Stimulated activated naive CD4-positive, alpha-beta T cell treated with Interleukin-2 at 50 U/mL for 16 hours (primary cell): Measurements from ENCODE around the gene NBEA.
"Not testable (repeated sequence)": the region's sequence is repeated elsewhere in the genome, so short reads cannot be mapped to it uniquely, and the experiment has no call there.

Experiments used
- DNase-seq: peaks from one replicate; lab custom pipeline; 2025; lab: John Stamatoyannopoulos, UW

NBEA gene

DNA sequence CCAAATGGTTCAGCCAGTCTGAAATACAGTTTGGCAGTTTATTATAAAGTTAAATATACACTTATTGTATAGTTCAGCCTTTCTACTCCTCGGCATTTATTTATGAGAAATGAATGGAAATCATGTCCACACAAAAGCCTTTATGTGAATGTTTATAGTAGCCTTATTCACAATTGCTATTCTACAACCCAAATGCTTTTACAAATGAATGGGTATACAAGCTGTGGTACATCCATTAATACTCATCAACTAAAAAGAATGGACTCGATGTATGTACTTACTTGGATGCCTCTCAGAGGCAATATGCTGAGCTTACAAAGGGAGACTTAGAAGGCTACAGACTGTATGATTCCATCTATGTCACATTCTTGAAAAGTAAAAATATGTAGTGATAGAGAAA, 150.7 kb downstream of the NBEA start:
- DNase-seq, result no peak

DNA sequence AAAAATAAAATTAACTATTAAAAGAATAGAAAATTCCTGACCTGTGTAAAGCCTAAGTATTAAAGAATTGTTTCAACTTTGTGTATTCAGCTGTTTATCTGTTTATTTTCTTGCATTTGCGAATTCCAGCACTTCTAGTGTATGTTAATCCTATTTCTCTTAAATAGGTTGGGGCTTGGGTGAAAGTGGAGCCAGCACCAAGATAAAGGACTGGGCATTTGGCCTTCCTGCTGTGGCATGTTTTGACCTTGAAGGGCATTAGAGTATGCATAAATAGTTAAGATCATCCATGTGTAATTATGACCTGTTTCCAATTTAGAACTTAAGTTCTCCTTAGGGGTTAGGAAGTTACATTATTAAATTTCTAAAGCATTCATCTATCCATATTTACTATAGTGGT, 151.3 kb downstream of the NBEA start:
- no peak for DNase-seq

DNA sequence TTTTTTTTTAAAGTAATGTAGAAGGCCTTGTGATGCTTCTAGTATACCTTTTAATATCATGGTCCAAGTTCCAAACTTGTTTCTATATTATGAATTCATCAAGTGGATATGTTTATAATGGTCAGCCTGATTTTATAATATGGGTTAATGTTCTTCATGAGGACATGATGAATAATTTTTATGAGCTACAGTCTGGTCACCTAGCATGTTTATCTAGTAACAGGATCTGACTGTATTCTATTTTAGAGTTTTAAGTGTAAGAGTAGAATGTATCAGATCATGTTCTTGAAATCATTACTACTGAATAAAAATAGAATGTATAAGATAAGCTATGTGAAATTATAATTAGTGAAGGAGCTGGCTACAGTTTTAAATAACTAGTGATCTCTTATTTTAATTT, 164.7 kb downstream of the NBEA start:
- not testable (repeated sequence) for DNase-seq

DNA sequence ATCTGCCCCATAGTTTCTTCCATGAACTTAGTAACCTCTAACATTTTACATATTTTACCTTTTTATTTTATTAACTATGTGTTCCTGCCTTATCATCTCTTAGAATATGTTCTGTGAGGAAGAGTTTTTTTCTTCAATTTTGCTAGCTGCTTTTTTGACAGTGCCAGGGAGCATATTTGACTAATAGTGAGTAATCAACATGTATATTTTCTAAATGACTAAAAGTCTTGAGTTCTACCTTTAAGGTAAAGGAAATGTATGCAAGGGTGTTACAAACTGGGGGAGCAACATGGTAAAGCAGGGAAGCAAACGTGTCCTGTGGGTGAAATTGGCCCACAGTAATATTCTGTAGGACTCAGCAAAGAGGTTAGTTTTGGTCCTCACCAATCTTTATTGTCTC, 165.5 kb downstream of the NBEA start:
- no peak for DNase-seq

DNA sequence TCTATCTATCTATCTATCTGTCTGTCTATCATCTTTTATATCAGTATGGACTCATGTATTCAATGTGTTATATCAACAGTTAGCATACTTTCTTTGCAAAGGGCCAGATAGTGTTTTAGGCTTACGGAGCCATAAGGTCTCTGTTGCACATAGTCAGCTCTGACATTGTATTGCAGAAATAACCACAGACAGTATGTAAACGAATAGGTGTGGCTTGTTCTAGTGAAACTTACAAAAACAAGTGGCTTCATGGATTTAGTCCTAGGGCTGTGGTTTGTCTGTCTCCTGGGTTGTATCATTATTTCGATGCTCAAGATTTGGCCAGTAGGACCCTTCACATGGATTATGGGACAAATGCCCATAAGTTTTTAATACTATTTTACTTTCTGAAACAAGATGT, 171.5 kb downstream of the NBEA start:
- DNase-seq, result not testable (repeated sequence)

DNA sequence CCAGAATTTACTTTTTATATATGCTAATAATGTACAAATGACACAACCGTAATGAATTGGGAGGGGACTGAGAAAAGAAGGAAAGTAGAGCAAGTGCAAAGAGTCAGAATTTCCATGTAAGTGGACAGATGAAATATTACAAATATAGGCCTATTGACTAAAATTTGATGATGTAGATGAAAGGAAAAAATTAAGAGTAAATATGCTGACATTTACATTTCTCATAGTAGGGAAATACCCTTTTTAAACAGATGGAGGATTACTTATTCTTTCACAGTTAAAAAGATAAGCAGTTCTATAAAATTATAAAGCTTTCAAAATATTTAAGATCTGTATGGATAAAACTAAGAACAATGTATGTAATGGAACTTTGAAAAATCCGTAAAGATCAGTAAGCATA, 185.4 kb downstream of the NBEA start:
- DNase-seq, result no peak

DNA sequence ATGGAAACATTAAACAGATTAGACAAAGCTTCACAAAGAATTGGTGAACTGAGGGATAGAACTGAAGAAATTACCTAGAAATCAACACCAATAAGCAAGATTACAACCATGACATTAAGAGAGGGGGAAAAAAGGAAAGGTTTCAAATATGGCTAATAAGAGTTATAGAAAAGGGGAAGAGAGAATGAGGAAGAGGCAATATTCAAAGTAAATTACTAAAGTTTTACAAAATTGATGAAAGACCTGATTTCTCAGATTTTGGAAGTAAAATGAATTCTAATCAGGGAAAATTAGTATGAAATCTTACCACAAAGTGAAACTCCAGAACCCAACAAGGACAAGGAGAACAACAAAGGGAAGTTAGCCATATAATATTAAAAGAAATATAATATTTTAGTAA, 187.4 kb downstream of the NBEA start:
- DNase-seq, result no peak

DNA sequence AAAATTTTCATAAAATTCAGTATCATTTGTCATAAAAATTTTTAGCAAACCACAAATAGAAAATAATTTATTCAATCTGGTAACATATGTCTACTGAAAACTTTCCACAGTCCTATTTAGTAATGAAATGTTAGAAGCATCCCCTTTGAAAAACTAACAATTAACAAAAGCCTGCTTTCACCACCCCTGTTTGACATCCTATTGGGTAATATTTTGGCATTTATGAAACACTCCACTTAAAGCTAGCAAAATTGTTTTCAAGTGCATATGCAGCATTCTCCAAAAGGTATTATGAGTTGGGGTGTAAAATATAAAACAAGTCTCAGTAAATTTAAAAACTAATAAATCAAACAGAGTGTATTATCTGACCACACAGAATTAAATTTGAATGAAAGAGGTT, 189.4 kb downstream of the NBEA start:
- no peak for DNase-seq

DNA sequence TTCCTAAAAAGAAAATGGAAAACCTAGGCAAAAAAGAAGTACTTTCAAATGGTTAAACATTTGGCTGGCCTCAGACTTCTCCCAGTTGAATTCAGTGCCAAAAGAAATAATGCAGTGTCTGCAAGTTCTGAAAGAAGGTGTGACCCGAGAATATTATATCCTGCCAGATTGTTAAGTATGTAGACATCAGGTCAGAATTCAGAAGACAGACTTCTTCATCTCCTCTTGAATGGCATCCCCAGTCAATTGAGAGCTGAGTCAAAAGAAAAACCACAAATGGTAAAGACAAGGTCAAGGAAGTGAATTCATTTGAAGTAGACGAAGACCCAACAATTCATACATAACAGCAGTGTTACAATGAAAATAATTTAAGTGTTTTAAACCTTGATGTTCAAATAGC, 194.5 kb downstream of the NBEA start:
- DNase-seq, result no peak

DNA sequence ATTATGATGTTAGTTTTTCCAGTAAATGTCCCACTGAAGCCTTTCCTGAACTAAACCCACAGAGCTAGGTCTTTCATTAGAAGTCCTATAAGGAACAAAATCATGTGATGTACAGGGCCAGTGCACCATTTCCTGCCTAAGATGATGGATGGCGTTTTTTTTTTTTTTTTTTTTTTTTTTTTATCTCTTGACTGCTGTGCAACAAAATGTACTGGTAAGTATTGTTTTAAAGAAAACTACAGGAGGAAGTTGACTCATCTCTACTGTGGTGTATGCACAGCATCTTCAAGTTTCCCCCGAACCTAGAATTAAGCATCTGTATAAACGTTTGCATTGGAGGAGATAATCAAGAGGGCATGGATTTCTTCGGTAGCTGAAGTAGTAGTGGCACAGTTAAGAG, 197.5 kb downstream of the NBEA start:
- no peak for DNase-seq

DNA sequence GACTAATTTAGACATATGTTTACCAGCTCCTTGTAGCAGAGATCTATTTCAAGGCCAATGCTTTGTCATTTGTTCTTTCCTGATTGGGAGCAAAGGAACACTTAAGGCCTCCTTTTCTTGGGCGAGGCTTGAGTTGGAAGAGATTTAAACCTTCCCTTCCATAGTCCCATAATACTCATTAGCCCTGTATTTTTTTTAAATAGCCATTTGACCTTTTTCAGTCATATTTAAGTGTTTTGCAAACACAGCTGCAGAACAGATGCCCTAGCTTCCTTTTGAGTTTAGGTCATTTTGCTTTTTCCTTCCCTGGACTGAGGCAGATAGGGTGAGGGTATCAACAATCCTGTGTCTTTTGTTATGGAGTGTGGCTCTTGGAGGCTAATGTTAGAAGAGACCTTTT, 198.3 kb downstream of the NBEA start:
- DNase-seq, result no peak

DNA sequence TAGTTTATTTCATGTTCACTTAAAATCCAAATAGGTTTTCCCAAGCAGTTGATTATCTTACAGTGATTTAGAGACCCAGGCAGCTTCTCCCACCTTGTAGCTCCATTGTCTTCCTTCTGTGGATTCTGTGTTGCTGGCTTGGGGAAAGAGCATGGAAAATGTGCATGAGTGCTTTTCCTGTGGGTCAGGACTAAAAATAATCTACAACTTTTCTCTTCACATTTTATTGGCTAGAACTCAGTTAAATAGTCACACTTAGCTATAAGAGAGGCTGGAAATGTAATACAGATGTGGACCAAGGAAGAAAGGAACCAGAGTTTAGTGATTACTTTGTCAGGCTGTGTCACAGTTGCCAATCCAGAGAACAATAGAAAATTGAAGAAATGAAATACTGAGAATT, 198.8 kb downstream of the NBEA start:
- DNase-seq, result no peak

DNA sequence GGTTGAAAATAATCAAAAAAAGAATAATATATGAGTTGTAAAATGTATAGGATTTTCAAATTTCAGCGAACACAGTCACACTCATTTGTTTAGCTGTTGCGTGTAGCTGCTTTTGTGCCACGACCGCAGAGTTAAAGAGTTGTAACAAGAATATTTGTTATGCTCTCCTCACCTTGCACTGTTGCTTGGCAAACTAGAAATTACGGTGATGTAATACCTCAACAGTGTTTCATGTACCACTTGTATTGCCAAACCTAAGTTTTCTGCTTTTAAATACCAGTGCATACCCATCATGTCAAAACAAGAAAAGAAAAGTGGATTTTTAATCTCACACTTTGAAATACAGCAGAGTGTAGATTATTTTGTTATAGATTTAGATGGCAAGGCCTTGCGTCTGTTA, 201.1 kb downstream of the NBEA start:
- DNase-seq, result no peak

DNA sequence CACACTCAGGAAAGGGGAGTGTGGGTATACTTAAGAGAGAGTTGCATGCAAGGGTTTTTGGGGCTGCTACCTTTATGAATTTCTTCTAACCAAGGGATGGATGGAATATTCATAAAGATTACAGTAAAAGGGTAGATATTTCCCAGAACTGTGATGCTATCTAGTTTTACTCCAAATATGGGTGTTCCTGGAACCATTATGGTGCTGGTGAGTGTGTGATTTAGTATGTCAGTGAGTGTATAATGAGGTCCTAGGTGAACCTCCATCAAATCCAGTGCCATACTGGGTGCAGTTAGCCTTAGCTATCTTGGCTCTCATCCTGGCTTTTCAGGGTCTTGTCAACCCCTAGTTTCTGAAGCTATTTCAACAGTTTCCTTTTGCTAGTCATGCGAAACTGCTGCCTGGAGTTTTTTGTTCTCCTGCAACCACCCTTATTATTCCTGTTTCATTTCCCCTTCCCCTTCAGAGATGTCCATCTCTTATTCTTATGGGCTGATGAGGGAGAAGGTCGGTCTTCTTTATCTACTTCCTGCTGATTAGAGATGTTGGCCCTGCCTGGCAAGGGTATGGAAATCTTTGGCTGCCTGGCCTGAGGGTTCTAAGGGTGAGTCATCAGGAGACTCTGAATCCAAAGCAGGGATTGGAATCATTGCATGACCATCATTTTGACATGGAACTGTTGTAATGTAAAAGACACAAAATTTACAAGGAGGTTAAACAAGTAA, 202.3 kb downstream of the NBEA start:
- no peak for DNase-seq

DNA sequence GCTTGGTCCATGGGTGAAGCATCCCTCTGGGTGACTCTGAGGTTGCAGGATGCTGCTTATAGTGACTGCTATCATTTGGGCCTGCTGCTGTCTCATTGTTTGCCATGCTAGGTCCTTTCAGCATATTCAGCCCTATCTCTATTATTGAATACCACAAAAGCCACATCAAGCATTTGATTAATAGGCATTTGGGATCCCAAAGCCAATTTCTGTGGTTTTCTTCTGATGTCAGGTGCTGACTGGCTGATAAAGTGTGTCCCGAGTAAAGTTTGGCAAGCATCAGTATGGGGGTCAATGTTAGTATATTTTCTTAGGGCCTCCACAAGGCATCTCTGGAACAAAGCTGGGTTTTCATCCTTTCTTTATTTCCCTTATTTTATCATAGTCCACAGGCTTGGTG, 204.6 kb downstream of the NBEA start:
- no peak for DNase-seq

DNA sequence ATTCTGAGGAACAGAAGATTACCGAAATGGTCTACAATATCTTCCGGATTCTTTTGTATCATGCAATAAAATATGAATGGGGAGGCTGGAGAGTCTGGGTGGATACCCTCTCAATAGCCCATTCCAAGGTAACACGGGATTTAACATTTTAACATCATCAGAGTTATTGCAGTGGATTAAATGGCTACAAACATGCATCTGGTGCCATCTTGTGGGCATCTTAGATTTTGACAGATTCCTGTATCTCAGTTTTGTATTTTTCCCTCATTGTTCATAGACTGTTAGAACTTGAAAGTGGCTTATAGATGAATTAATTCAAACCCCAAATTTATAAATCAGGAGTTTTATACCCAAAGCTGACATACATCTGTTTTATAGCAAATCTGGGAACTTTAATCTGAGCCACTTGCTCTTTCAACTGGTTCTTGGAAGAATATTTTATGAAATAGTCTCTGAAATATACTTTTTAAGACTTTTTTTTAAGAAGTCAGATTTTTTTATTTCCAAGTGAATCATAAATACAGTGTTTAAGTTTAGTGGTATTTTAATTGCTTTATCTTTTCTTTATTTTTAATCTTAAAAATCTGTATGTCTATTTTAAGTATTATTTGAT, 215.2 kb downstream of the NBEA start:
- DNase-seq, result no peak

DNA sequence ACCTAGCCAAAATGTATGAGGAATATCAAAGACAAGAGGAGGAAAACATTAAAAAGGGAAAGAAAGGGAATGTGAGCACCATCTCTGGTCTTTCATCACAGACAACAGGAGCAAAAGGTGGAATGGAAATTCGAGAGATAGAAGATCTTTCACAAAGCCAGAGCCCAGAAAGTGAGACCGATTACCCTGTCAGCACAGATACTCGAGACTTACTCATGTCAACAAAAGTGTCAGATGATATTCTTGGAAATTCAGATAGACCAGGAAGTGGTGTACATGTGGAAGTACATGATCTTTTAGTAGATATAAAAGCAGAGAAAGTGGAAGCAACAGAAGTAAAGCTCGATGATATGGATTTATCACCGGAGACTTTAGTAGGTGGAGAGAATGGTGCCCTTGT, 217.0 kb downstream of the NBEA start:
- DNase-seq, result no peak

DNA sequence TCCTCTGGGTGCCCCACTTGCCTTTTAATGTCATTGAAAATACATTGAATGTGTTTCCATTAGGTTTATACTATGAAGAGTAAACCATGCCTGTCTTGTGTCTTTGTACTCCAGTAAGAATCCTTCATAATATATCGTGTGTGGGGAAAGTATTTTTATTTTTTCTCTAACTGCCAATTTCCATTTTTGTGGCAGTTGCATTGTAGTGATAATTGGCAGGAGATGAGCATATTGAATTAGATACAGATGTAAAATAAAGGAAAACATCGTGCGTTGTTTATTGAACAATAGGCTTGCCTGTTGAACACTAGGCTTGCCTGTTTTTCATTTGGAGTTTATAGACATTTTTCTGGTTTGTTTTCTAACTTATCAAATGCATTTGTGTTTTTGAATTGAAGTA, 218.8 kb downstream of the NBEA start:
- no peak for DNase-seq

DNA sequence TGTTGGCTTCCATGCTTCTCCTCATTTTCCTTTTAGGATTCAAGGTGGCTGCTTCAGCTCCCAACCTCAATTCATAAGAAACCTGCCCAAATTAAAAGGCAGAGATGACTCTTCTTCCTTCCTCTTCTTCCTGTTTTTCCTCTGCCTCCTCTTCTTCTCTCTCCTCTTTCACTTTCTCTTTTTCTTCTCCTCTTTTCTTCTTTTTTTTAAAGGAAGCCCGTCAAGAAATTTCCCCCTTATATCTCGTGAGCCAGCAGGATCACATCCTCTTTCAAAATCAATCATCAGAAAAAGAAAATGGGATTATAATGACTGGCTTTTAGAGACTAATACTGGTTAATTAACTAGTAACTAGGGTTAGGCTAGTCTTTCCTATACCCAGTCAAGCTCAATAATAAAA, 220.3 kb downstream of the NBEA start:
- no peak for DNase-seq

DNA sequence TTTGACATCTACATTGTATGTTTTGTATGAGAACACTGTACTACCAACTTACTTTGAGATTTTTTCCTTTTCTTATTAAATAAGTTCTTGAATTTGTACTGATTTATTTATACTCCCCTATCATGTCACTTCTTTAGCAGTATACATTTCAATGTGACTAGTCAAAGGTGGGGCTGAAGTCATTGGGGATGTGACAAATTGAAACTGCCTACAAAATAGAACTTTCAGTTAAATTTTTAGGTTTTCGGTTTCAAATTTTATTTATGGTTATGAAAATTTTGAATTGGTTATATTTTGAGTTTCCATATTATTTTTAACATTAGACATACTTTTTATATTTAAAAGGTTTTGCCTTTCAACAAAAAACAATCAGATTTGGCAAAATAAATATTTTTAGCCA, 221.6 kb downstream of the NBEA start:
- no peak for DNase-seq

DNA sequence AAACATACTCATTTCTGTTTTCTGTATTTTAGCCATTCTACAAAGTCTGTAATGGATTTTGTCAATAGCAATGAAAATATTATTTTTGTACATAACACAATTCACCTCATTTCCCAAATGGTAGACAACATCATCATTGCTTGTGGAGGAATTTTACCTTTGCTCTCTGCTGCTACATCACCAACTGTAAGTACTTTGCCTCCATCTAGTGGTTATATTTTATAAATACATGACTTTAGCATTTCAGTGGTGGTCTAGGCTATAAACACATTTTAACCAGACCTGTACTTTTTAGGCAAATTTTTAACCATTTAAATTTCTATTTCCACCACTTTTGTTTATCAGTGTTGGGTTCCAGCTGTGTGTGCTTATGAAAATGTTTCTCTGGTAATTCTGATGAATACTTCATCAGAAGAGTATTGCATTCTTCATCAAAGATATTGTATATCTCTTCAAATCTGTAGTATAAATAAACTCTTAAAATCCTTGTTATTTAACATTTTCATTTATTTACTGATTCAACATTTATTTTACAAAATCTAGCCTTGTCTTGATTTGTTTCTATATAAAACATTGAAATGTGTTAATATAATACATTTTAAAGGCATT, 222.4 kb downstream of the NBEA start:
- no peak for DNase-seq

DNA sequence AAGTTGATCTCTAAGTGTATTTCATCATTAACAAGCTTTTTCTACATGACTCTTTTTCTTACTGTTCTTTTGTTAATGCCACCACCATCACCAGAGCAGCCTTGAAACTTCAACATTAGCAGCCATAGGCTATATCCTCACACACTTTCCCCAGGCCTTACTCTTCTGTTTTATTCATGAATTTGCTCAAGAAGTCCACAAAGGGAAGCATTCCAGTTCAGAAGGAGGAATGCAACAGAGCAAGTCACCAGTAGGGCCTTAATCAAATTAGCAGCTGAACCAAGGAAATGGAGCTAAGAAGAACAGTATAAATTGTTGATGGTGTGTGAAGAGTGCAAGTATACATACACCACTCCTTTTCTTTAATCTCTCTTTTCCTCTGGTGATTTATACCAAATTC, 223.1 kb downstream of the NBEA start:
- no peak for DNase-seq

DNA sequence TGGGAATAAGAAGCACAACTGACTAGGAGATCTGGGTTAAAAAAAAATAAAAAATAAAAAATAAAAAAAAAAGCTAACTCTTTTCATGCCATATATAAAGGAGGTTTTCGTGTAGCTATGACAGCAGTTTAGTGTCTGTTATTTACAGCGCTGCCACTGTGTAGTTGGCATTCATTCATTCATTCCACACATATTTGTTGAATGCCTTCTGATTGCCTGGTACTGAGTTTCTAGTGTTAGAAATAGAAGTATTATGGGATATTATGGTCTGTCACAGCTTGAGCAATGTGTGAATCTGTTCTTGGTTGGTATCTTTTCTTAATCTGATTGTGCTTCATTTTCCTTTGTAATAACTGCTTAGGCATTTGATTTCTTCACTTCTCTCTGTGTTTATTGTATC, 237.4 kb downstream of the NBEA start:
- DNase-seq, result no peak
